ENCODE data around the gene TOR1AIP1.

Gene TOR1AIP1

GRCh38 chr1:179881642-179882252, 338 bp upstream of the TOR1AIP1 start:
- no peak for DNase-seq (ENCODE audit: low read depth in 2 of 2, low spot score in 1 of 2)

GRCh38 chr1:179883040-179883744, 1.1 kb downstream of the TOR1AIP1 start:
- DNase-seq (ENCODE audit: low read depth in 2 of 2, low spot score in 1 of 2): no peak

- no peak for DNase-seq (ENCODE audit: low read depth in 2 of 2, low spot score in 1 of 2)
Observed at GRCh38 chr1:179883745-179884138, 1.7 kb downstream of the TOR1AIP1 start.

- DNase-seq (ENCODE audit: low read depth in 2 of 2, low spot score in 1 of 2): no peak
Observed at GRCh38 chr1:179888071-179888470, 6.0 kb downstream of the TOR1AIP1 start.

GRCh38 chr1:179889589-179889988, 7.5 kb downstream of the TOR1AIP1 start:
- no peak for DNase-seq (ENCODE audit: low read depth in 2 of 2, low spot score in 1 of 2)

GRCh38 chr1:179910934-179911333, 28.8 kb downstream of the TOR1AIP1 start:
- DNase-seq (ENCODE audit: low read depth in 2 of 2, low spot score in 1 of 2): no peak

GRCh38 chr1:179911812-179912211, 29.7 kb downstream of the TOR1AIP1 start:
- no peak for DNase-seq (ENCODE audit: low read depth in 2 of 2, low spot score in 1 of 2)

- no peak for DNase-seq (ENCODE audit: low read depth in 2 of 2, low spot score in 1 of 2)
Observed at GRCh38 chr1:179917601-179918429, 35.7 kb downstream of the TOR1AIP1 start.

- no peak for DNase-seq (ENCODE audit: low read depth in 2 of 2, low spot score in 1 of 2)
Observed at GRCh38 chr1:179921472-179921871, 39.4 kb downstream of the TOR1AIP1 start.

GRCh38 chr1:179921981-179922872, 40.1 kb downstream of the TOR1AIP1 start:
- no peak for DNase-seq (ENCODE audit: low read depth in 2 of 2, low spot score in 1 of 2)

GRCh38 chr1:179923029-179923428, 40.9 kb downstream of the TOR1AIP1 start:
- DNase-seq (ENCODE audit: low read depth in 2 of 2, low spot score in 1 of 2): no peak

- no peak for DNase-seq (ENCODE audit: low read depth in 2 of 2, low spot score in 1 of 2)
Observed at GRCh38 chr1:179924268-179924667, 42.2 kb downstream of the TOR1AIP1 start.

GRCh38 chr1:179925302-179925701, 43.2 kb downstream of the TOR1AIP1 start:
- no peak for DNase-seq (ENCODE audit: low read depth in 2 of 2, low spot score in 1 of 2)

GRCh38 chr1:179925922-179926849, 44.1 kb downstream of the TOR1AIP1 start:
- no peak for DNase-seq (ENCODE audit: low read depth in 2 of 2, low spot score in 1 of 2)

- DNase-seq (ENCODE audit: low read depth in 2 of 2, low spot score in 1 of 2): no peak
Observed at GRCh38 chr1:179926850-179927205, 44.7 kb downstream of the TOR1AIP1 start.

GRCh38 chr1:179929955-179930798, 48.1 kb downstream of the TOR1AIP1 start:
- no peak for DNase-seq (ENCODE audit: low read depth in 2 of 2, low spot score in 1 of 2)

GRCh38 chr1:179930867-179931266, 48.8 kb downstream of the TOR1AIP1 start:
- no peak for DNase-seq (ENCODE audit: low read depth in 2 of 2, low spot score in 1 of 2)

GRCh38 chr1:179933219-179933618, 51.1 kb downstream of the TOR1AIP1 start:
- no peak for DNase-seq (ENCODE audit: low read depth in 2 of 2, low spot score in 1 of 2)

GRCh38 chr1:179935909-179936496, 53.9 kb downstream of the TOR1AIP1 start:
- no peak for DNase-seq (ENCODE audit: low read depth in 2 of 2, low spot score in 1 of 2)

Measured in stimulated activated CD8-positive, alpha-beta memory T cell treated with anti-CD3 and anti-CD28 coated beads, Interleukin-4, amount 100 ng/mL, for 1 hour (primary cell).